GM12891 (cell line): ENCODE results near the gene CARNS1.

ENCODE experiments used
- POLR2A ChIP-seq: IDR thresholded peaks from 2 replicates; pipeline ENCODE4 v1.6.1; 2011; ENCODE audit warnings: low read depth, low read length, control low read depth
- POLR2AphosphoS5 ChIP-seq: IDR thresholded peaks from 2 replicates; pipeline ENCODE4 v1.6.1; 2011; ENCODE audit warnings: low read depth, low read length, control low read depth
- SPI1 ChIP-seq: IDR thresholded peaks from 2 replicates; pipeline ENCODE4 v1.6.1; 2011; ENCODE audit warnings: low read depth, low read length, control low read depth
- TAF1 ChIP-seq: IDR thresholded peaks from 2 replicates; pipeline ENCODE4 v1.6.1; 2011; ENCODE audit warnings: low read depth, low read length, control low read depth

- TF ChIP-seq POLR2AphosphoS5: no peak
- no peak for TF ChIP-seq POLR2A
- TF ChIP-seq TAF1: no peak
- no peak for TF ChIP-seq SPI1
Observed at GRCh38 chr11:67390947-67391303, 24.6 kb upstream of the CARNS1 start.
